OCI-LY3 (cell line): Measurements from ENCODE around the gene NEURL1.

ENCODE experiments used
- EZH2phosphoT487 ChIP-seq: fragments of 200-600 bp; shearing (Covaris generic); IDR thresholded peaks from 2 replicates; pipeline ENCODE4 v1.6.1; 2018; ENCODE audit warnings: antibody characterized with exemption, mixed run types, low read depth
- TF ChIP-seq, protein P1 (sequence below): fragments of 200-600, 300-600 bp; sonication (generic); IDR thresholded peaks from 2 replicates; pipeline ENCODE4 v1.5.1; 2014; ENCODE audit warnings: antibody characterized with exemption, low read length, low read depth

DNA sequence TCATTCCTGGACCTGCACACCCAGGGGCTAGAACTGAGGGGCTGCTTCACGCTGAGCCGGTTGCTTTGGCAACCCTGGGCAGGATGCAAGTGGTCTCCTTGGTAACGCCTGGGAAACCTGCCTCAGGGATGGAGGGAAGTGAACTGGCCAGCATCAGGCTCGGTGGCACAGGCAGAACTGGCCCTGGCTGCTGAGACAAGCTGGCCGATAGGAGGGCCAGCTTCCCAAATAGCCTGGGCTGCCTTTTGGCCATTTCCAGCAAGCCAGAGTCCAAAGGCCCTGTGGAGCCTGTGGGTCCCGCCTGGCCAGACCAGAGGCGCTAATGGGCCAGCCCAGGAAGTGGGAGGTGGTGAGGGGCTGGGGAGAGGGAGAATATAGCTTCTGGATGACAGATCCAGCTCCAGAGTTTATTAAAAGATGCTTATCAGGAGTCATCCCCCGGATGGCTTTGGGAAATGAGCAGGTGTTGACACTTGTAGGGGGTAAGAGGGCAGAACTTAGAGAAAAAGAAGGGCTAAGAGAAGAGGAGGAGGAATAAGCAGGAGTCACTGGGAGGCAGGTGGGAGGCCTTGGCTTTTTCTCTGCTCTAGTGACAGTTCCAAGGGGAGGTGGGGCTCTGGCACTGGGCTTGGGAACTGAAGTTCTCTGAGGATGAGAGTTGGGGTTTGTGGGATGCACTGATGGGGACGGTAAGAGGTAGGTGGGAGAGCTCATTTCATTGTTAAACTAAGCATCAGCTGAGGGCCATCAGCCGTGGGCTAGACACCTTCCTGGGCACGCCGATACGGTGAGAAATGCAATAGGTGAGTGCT lies 9.6 kb downstream of the NEURL1 start:
- TF ChIP-seq, protein P1, sequence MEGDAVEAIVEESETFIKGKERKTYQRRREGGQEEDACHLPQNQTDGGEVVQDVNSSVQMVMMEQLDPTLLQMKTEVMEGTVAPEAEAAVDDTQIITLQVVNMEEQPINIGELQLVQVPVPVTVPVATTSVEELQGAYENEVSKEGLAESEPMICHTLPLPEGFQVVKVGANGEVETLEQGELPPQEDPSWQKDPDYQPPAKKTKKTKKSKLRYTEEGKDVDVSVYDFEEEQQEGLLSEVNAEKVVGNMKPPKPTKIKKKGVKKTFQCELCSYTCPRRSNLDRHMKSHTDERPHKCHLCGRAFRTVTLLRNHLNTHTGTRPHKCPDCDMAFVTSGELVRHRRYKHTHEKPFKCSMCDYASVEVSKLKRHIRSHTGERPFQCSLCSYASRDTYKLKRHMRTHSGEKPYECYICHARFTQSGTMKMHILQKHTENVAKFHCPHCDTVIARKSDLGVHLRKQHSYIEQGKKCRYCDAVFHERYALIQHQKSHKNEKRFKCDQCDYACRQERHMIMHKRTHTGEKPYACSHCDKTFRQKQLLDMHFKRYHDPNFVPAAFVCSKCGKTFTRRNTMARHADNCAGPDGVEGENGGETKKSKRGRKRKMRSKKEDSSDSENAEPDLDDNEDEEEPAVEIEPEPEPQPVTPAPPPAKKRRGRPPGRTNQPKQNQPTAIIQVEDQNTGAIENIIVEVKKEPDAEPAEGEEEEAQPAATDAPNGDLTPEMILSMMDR = no peak
- TF ChIP-seq EZH2phosphoT487 = no peak
